T-cell (primary cell): ENCODE data around the gene GYPC. TPM values are rescaled to one million over a fixed set of nuclear protein-coding genes. Genes with fewer than 3 reads are reported as not detected.

Experiments
- ATAC-seq, 4 experiments: fragments of 200-7000 bp in 3 of 4; fragments of 150-1000 bp in 1 of 4; cut with Tn5 transposase; replicated peaks in 1 of 4; 1 replicate in 3 of 4; 2 replicates in 1 of 4; pipeline ENCODE4 v1.10.0; 2021; ENCODE audit warnings: moderate library complexity in 3 of 4, mild to moderate bottlenecking in 2 of 4, moderate number of reproducible peaks in 1 of 4
- CTCF ChIA-PET, 2 donors: fragments of 300-600 bp; sonication (Branson Sonifier 250); formaldehyde crosslinking; loops; one replicate each; lab custom pipeline; 2022; ENCODE audit warnings: antibody characterized with exemption in 2 of 2; lab: Charles Lee
- POLR2A ChIA-PET, 2 donors: fragments of 300-600 bp; sonication (Branson Sonifier 250); formaldehyde crosslinking; loops; one replicate each; lab custom pipeline; 2022; ENCODE audit warnings: antibody characterized with exemption in 2 of 2; lab: Charles Lee
- DNase-seq, 35 experiments: peaks; one replicate each; pipeline versions ENCODE4 v3.0.0 to v3.0.0-alpha.2; 2013 to 2023
- H3K27ac ChIP-seq: one replicate; pipeline ENCODE4 v1.5.1; 2013; ENCODE audit warnings: low read length
- H3K27me3 ChIP-seq, 2 experiments: replicated peaks in 1 of 2; 1 replicate in 1 of 2; 2 replicates in 1 of 2; pipeline versions ENCODE4 v1.6.1 to v1.7.0; 2013; ENCODE audit warnings: low read length in 1 of 2, mixed read lengths in 1 of 2; ENCODE audit not compliant: control insufficient read depth in 2 of 2, insufficient read depth in 2 of 2; ENCODE audit errors: extremely low read depth in 1 of 2
- H3K36me3 ChIP-seq, 2 donors: 1 replicate in 1 of 2; 2 replicates in 1 of 2; pipeline versions ENCODE4 v1.6.1 to v1.7.0; 2013; ENCODE audit warnings: low read length in 1 of 2; ENCODE audit not compliant: control insufficient read depth in 2 of 2, insufficient read depth in 1 of 2; ENCODE audit errors: extremely low read depth in 1 of 2
- H3K4me1 ChIP-seq, 2 experiments: 1 replicate in 1 of 2; 2 replicates in 1 of 2; pipeline versions ENCODE4 v1.6.1 to v1.7.0; 2013; ENCODE audit warnings: low read length in 2 of 2, mixed read lengths in 1 of 2; ENCODE audit not compliant: insufficient read depth in 2 of 2, control insufficient read depth in 1 of 2; ENCODE audit errors: extremely low read depth in 1 of 2
- H3K4me3 ChIP-seq, 2 donors: 1 replicate in 1 of 2; 2 replicates in 1 of 2; pipeline versions ENCODE4 v1.5.1 to v1.7.0; 2013; ENCODE audit warnings: mild to moderate bottlenecking in 2 of 2, low read length in 1 of 2, moderate library complexity in 1 of 2; ENCODE audit not compliant: control insufficient read depth in 1 of 2; ENCODE audit errors: extremely low read depth in 1 of 2
- H3K9me3 ChIP-seq: 2 replicates; pipeline ENCODE4 v1.7.0; 2013
- H3K27ac Mint-ChIP-seq, 2 donors: one replicate each; pipeline ENCODE4 v1.8.0; 2020 to 2021; ENCODE audit warnings: mild to moderate bottlenecking in 2 of 2, mixed read lengths in 2 of 2
- H3K27me3 Mint-ChIP-seq, 2 donors: one replicate each; pipeline ENCODE4 v1.8.0; 2021 to 2022; ENCODE audit warnings: mixed read lengths in 2 of 2
- H3K36me3 Mint-ChIP-seq: one replicate; pipeline ENCODE4 v1.8.0; 2021; ENCODE audit warnings: mixed read lengths
- H3K4me1 Mint-ChIP-seq, 3 donors: one replicate each; pipeline ENCODE4 v1.8.0; 2020 to 2022; ENCODE audit warnings: mixed read lengths in 3 of 3, mild to moderate bottlenecking in 1 of 3
- H3K4me3 Mint-ChIP-seq, 3 donors: one replicate each; pipeline ENCODE4 v1.8.0; 2020 to 2022; ENCODE audit warnings: mild to moderate bottlenecking in 3 of 3, mixed read lengths in 3 of 3, moderate library complexity in 3 of 3
- H3K9me3 Mint-ChIP-seq, 3 donors: one replicate each; pipeline ENCODE4 v1.8.0; 2020 to 2022; ENCODE audit warnings: mixed read lengths in 3 of 3
- WGBS: methylation state at CpG from one replicate; pipeline ENCODE4 v1.1.5; 2013; ENCODE audit warnings: missing lambda C conversion rate; ENCODE audit not compliant: insufficient coverage; 5-methylcytosine and 5-hydroxymethylcytosine counted together
- total RNA-seq, 35 experiments: library from RNA in 6 of 35; stranded (reverse) in 6 of 35; fragments of 120-200 nt in 1 of 35; gene quantifications; one replicate each; pipeline versions ENCODE4 v1.2.1 to v1.2.4 and lab custom pipeline; 2013 to 2026

GYPC gene
- total RNA-seq, 5 donors from 2014 or later (not counting 1 experiment from before 2014, with no cell fraction given) = 109 to 137 (median 116) TPM

- Mint-ChIP-seq H3K4me1 (peaks cover 61 to 82% (median 63%) of the 10 kb centered on the region in 3 donors), H3K27me3 (no peaks in the 10 kb centered on the region), H3K36me3 (peaks cover 68% of the 10 kb centered on the region), H3K4me3 (peak overlapping the region in 1 of 3 donors; percentile 41), H3K27ac (no peak overlapping the region), H3K9me3 (peaks cover 7 to 8% (median 7%) of the 10 kb centered on the region in 3 donors)
- ATAC-seq = no peak
- Histone ChIP-seq H3K36me3 (peaks cover 8 to 40% of the 10 kb centered on the region in 2 donors), H3K27ac (no peak overlapping the region), H3K27me3 (no peaks in the 10 kb centered on the region), H3K9me3 (no peaks in the 10 kb centered on the region), H3K4me3 (no peak overlapping the region), H3K4me1 (peaks cover 0 to 43% of the 10 kb centered on the region in 2 experiments)
- 100% methylated on average over 1 of the region's 5 CpGs for WGBS
- no peak for DNase-seq
- POLR2A ChIA-PET = no interaction called here
- CTCF ChIA-PET = interaction anchor here in 1 of 2 donors (0.9 kb wide), 1 partner anchor 32 kb away, joined by 3 read pairs; no protein-coding TSS in a partner anchor
These were observed 19.7 kb downstream of the GYPC start for GRCh38 chr2:126675637-126676036.

GRCh38 chr2:126676221-126677175, 20.5 kb downstream of the GYPC start:
- ChIA-PET CTCF (no interaction called here), POLR2A (no interaction called here)
- Mint-ChIP-seq H3K4me1 (peaks cover 58 to 78% (median 65%) of the 10 kb centered on the region in 3 donors), H3K4me3 (peak overlapping the region in 1 of 3 donors; percentile 19), H3K36me3 (peaks cover 75% of the 10 kb centered on the region), H3K9me3 (peaks cover 7 to 8% (median 7%) of the 10 kb centered on the region in 3 donors), H3K27me3 (no peaks in the 10 kb centered on the region), H3K27ac (peak overlapping the region; percentile 36 to 65)
- Histone ChIP-seq H3K4me3 (no peak overlapping the region), H3K9me3 (no peaks in the 10 kb centered on the region), H3K27me3 (no peaks in the 10 kb centered on the region), H3K36me3 (peaks cover 8 to 37% of the 10 kb centered on the region in 2 donors), H3K4me1 (peaks cover 0 to 35% of the 10 kb centered on the region in 2 experiments), H3K27ac (no peak overlapping the region)
- DNase-seq = no peak
- ATAC-seq = no peak
- WGBS = 100% methylated on average over 1 of the region's 1 CpG

GRCh38 chr2:126677176-126677538, 21.2 kb downstream of the GYPC start:
- H3K4me1 ChIP-seq = peaks cover 0 to 28% of the 10 kb centered on the region in 2 experiments
- ATAC-seq = no peak
- H3K27ac ChIP-seq = no peak overlapping the region
- no peak for DNase-seq
- H3K4me3 Mint-ChIP-seq = no peak overlapping the region
- no peaks in the 10 kb centered on the region for H3K9me3 ChIP-seq
- peaks cover 78% of the 10 kb centered on the region for H3K36me3 Mint-ChIP-seq
- H3K9me3 Mint-ChIP-seq = peaks cover 7 to 8% (median 7%) of the 10 kb centered on the region in 3 donors
- peak overlapping the region; percentile 3 to 65 for H3K27ac Mint-ChIP-seq
- no peaks in the 10 kb centered on the region for H3K27me3 Mint-ChIP-seq
- no peak overlapping the region for H3K4me3 ChIP-seq
- H3K27me3 ChIP-seq = no peaks in the 10 kb centered on the region
- peaks cover 8 to 42% of the 10 kb centered on the region in 2 donors for H3K36me3 ChIP-seq
- peaks cover 53 to 78% (median 60%) of the 10 kb centered on the region in 3 donors for H3K4me1 Mint-ChIP-seq
- WGBS = 91% methylated on average over 1 of the region's 1 CpG
- CTCF ChIA-PET = no interaction called here
- POLR2A ChIA-PET = no interaction called here

GRCh38 chr2:126678269-126679065, 22.5 kb downstream of the GYPC start:
- H3K9me3 Mint-ChIP-seq = peaks cover 7 to 8% (median 7%) of the 10 kb centered on the region in 3 donors
- H3K36me3 ChIP-seq = peaks cover 8 to 42% of the 10 kb centered on the region in 2 donors
- H3K27ac ChIP-seq = no peak overlapping the region
- H3K9me3 ChIP-seq = no peaks in the 10 kb centered on the region
- ChIA-PET POLR2A (no interaction called here), CTCF (no interaction called here)
- H3K36me3 Mint-ChIP-seq = peaks cover 75% of the 10 kb centered on the region
- H3K27ac Mint-ChIP-seq = peak overlapping the region; percentile 38 to 71
- H3K4me1 Mint-ChIP-seq = peaks cover 49 to 78% (median 59%) of the 10 kb centered on the region in 3 donors
- H3K4me3 ChIP-seq = no peak overlapping the region
- H3K27me3 Mint-ChIP-seq = no peaks in the 10 kb centered on the region
- DNase-seq (no peak), ATAC-seq (no peak)
- no peaks in the 10 kb centered on the region for H3K27me3 ChIP-seq
- H3K4me3 Mint-ChIP-seq = peak overlapping the region in 1 of 3 donors; percentile 20
- WGBS = 100% methylated on average over 2 of the region's 13 CpGs
- peaks cover 0 to 24% of the 10 kb centered on the region in 2 experiments for H3K4me1 ChIP-seq

GRCh38 chr2:126679094-126679713, 23.2 kb downstream of the GYPC start:
- Mint-ChIP-seq H3K36me3 (peaks cover 78% of the 10 kb centered on the region), H3K27me3 (no peaks in the 10 kb centered on the region), H3K4me3 (no peak overlapping the region), H3K4me1 (peaks cover 54 to 83% (median 67%) of the 10 kb centered on the region in 3 donors), H3K27ac (peak overlapping the region in 1 of 2 donors; percentile 71), H3K9me3 (peaks cover 7 to 8% (median 7%) of the 10 kb centered on the region in 3 donors)
- ATAC-seq (no peak), DNase-seq (no peak)
- ChIA-PET CTCF (no interaction called here), POLR2A (interaction anchor here in 1 of 2 donors (0.6 kb wide), 1 partner anchor 86 kb away, joined by 3 read pairs; no protein-coding TSS in a partner anchor)
- Histone ChIP-seq H3K4me1 (peaks cover 0 to 24% of the 10 kb centered on the region in 2 experiments), H3K4me3 (no peak overlapping the region), H3K27me3 (no peaks in the 10 kb centered on the region), H3K9me3 (no peaks in the 10 kb centered on the region), H3K27ac (no peak overlapping the region), H3K36me3 (peaks cover 8 to 44% of the 10 kb centered on the region in 2 donors)
- WGBS = 98% methylated on average over 6 of the region's 9 CpGs
